HepG2 (cell line): Measurements from ENCODE around the gene ZPR1. TPM values are rescaled to one million over a fixed set of nuclear protein-coding genes. Genes with fewer than 3 reads are reported as not detected.
A peak's percentile ranks its signal among the peaks of the same experiment; 100 is the strongest.

Source experiments
- ATAC-seq: fragments of 200-7000 bp; cut with Tn5 transposase; 3 replicates; pipeline ENCODE4 v1.9.1; 2020; ENCODE audit warnings: mild to moderate bottlenecking, moderate library complexity
- BruUV-seq: library from RNA; stranded (reverse); fragments of 400-500 nt; replicated peaks from 2 replicates; lab custom pipeline; 2021; lab: Mats Ljungman, UMichigan
- CTCF ChIA-PET: fragments of 300-600 bp; formaldehyde crosslinking; extraction: SDS; loops from one replicate; lab custom pipeline; 2021; ENCODE audit warnings: low total read pairs, inconsistent platforms, low intra/inter-chr PET ratio; lab: Yijun Ruan, JAX
- POLR2A ChIA-PET: fragments of 350-600 bp; sonication (Branson Sonifier 250); formaldehyde crosslinking; loops from one replicate; lab custom pipeline; 2020; ENCODE audit warnings: antibody characterized with exemption, inconsistent platforms; lab: Yijun Ruan, JAX
- DNase-seq: peaks from one replicate; pipeline ENCODE4 v3.0.0-alpha.2; 2015; ENCODE audit warnings: low spot score
- FAIRE-seq: peaks from 3 replicates; lab custom pipeline; 2011; peaks lifted over from hg19 to GRCh38; lab: Jason Lieb, UNC
- H2AFZ ChIP-seq: one replicate; pipeline ENCODE4 v1.6.1; 2011; ENCODE audit warnings: low read length, inconsistent platforms
- H3K27ac ChIP-seq: fragments of 300-600 bp; 3 replicates; pipeline ENCODE4 v1.8.0; 2011; ENCODE audit warnings: mixed run types, mild to moderate bottlenecking, mixed read lengths, low read length, inconsistent platforms; ENCODE audit not compliant: insufficient read depth; ENCODE audit errors: extremely low read length
- H3K27me3 ChIP-seq, 2 experiments: fragments of 200-600 bp in 1 of 2; 2 replicates in 1 of 2; 3 replicates in 1 of 2; pipeline versions ENCODE4 v1.6.0 to v1.8.0; 2011; ENCODE audit warnings: low read length in 2 of 2, mild to moderate bottlenecking in 2 of 2, moderate library complexity in 2 of 2, inconsistent platforms in 1 of 2; ENCODE audit not compliant: insufficient read depth in 2 of 2, control insufficient read depth in 1 of 2
- H3K36me3 ChIP-seq, 2 experiments: fragments of 200-600 bp in 1 of 2; replicated peaks in 1 of 2; 2 replicates in 1 of 2; 3 replicates in 1 of 2; pipeline versions ENCODE4 v1.5.1 to v1.8.0; 2011; ENCODE audit warnings: low read length in 2 of 2, inconsistent platforms in 1 of 2; ENCODE audit not compliant: insufficient read depth in 2 of 2, control insufficient read depth in 1 of 2
- H3K4me1 ChIP-seq: 2 replicates; pipeline ENCODE4 v1.5.1; 2012; ENCODE audit warnings: low read length, inconsistent platforms; ENCODE audit not compliant: insufficient read depth
- H3K4me2 ChIP-seq: 2 replicates; pipeline ENCODE4 v1.6.0; 2011; ENCODE audit warnings: low read depth, low read length, inconsistent platforms
- H3K4me3 ChIP-seq, 3 experiments: fragments of 200-600 bp in 1 of 3; sonication (generic), shearing (Covaris generic) in 1 of 3; replicated peaks in 1 of 3; 2 replicates each; pipeline ENCODE4 v1.5.1; 2011 to 2016; ENCODE audit warnings: low read length in 3 of 3, inconsistent platforms in 2 of 3, low read depth in 2 of 3, mild to moderate bottlenecking in 2 of 3, control low read depth in 1 of 3, mixed read lengths in 1 of 3; ENCODE audit not compliant: insufficient read depth in 1 of 3
- H3K79me2 ChIP-seq: one replicate; pipeline ENCODE4 v1.6.1; 2011; ENCODE audit warnings: low read length, inconsistent platforms; ENCODE audit not compliant: insufficient read depth
- H3K9ac ChIP-seq: 2 replicates; pipeline ENCODE4 v1.6.0; 2011; ENCODE audit warnings: mild to moderate bottlenecking, low read depth, low read length, inconsistent platforms; ENCODE audit not compliant: insufficient read depth
- H3K9me3 ChIP-seq: 2 replicates; pipeline ENCODE4 v1.5.1; 2012; ENCODE audit warnings: mild to moderate bottlenecking, low read length
- H4K20me1 ChIP-seq: 2 replicates; pipeline ENCODE4 v1.6.0; 2011; ENCODE audit warnings: inconsistent platforms, mild to moderate bottlenecking, low read length, moderate library complexity; ENCODE audit not compliant: insufficient read depth
- ATF7 ChIP-seq, 2 experiments: fragments of 450-650 bp in 1 of 2; sonication (generic) in 1 of 2; formaldehyde crosslinking in 1 of 2; IDR thresholded peaks; 2 replicates each; pipeline versions ENCODE4 v1.4.0 to v1.6.1; 2016 to 2020; ENCODE audit warnings: antibody characterized with exemption in 1 of 2, mild to moderate bottlenecking in 1 of 2, missing genetic modification reagents in 1 of 2
- HNRNPH1 ChIP-seq: fragments of 200-400 bp; formaldehyde crosslinking; optimal IDR thresholded peaks from 2 replicates; pipeline ENCODE3; 2017; ENCODE audit warnings: mild to moderate bottlenecking, low read depth, low read length
- IRF9 ChIP-seq: sonication (generic); formaldehyde crosslinking; IDR thresholded peaks from 2 replicates; pipeline ENCODE4 v1.8.0; 2022; ENCODE audit warnings: missing genetic modification reagents, mild to moderate bottlenecking, borderline replicate concordance
- MAFK ChIP-seq, 2 experiments: IDR thresholded peaks in 1 of 2; conservative IDR thresholded peaks in 1 of 2; 2 replicates each; pipeline ENCODE4 v1.6.1; 2011; ENCODE audit warnings: improper control_type of control experiment in 2 of 2, low read length in 2 of 2
- MED8 ChIP-seq: sonication (generic); formaldehyde crosslinking; IDR thresholded peaks from 2 replicates; pipeline ENCODE4 v1.8.1; 2023; ENCODE audit warnings: mild to moderate bottlenecking, missing genetic modification reagents; ENCODE audit not compliant: insufficient replicate concordance
- MZF1 ChIP-seq: sonication (generic); formaldehyde crosslinking; IDR thresholded peaks from 2 replicates; pipeline ENCODE4 v1.8.1; 2023; ENCODE audit warnings: mild to moderate bottlenecking, missing genetic modification reagents, borderline replicate concordance
- NKX3-1 ChIP-seq: sonication (generic); formaldehyde crosslinking; IDR thresholded peaks from 2 replicates; pipeline ENCODE4 v1.5.0; 2020; ENCODE audit warnings: missing genetic modification reagents
- POLR2A ChIP-seq, 2 experiments: IDR thresholded peaks; 2 replicates each; pipeline ENCODE4 v1.6.1; 2011; ENCODE audit warnings: low read depth in 2 of 2, low read length in 2 of 2, mild to moderate bottlenecking in 1 of 2, moderate library complexity in 1 of 2; ENCODE audit not compliant: insufficient read depth in 1 of 2
- SNAI1 ChIP-seq: sonication (generic); formaldehyde crosslinking; IDR thresholded peaks from 2 replicates; pipeline ENCODE4 v1.5.0; 2020; ENCODE audit warnings: mild to moderate bottlenecking, missing genetic modification reagents, borderline replicate concordance
- SP5 ChIP-seq: IDR thresholded peaks from 2 replicates; pipeline ENCODE4 v1.6.1; 2016; ENCODE audit warnings: low read depth, borderline replicate concordance
- TARDBP ChIP-seq: sonication (generic); formaldehyde crosslinking; IDR thresholded peaks from 2 replicates; pipeline ENCODE4 v1.8.0; 2022; ENCODE audit warnings: mild to moderate bottlenecking, missing genetic modification reagents
- ZFP62 ChIP-seq: sonication (generic); formaldehyde crosslinking; IDR thresholded peaks from 2 replicates; pipeline ENCODE4 v1.4.0; 2020; ENCODE audit warnings: missing genetic modification reagents
- ZNF362 ChIP-seq: sonication (generic); formaldehyde crosslinking; IDR thresholded peaks from 2 replicates; pipeline ENCODE4 v1.4.0; 2020; ENCODE audit warnings: missing genetic modification reagents, mild to moderate bottlenecking, borderline replicate concordance
- ZNF468 ChIP-seq: sonication (generic); formaldehyde crosslinking; IDR thresholded peaks from 2 replicates; pipeline ENCODE4 v1.8.0; 2022; ENCODE audit warnings: mild to moderate bottlenecking, moderate library complexity, missing genetic modification reagents
- ZNF775 ChIP-seq: sonication (generic); formaldehyde crosslinking; IDR thresholded peaks from 2 replicates; pipeline ENCODE4 v1.4.0; 2020; ENCODE audit warnings: missing genetic modification reagents, mild to moderate bottlenecking, moderate library complexity, borderline replicate concordance
- WGBS: methylation state at CpG from one replicate; pipeline ENCODE4 v1.1.6; 2017; ENCODE audit warnings: low lambda C conversion rate; 5-methylcytosine and 5-hydroxymethylcytosine counted together
- in situ Hi-C: cut with HindIII; loops from 2 replicates; pipeline ENCODE4 v1.10.0; 2017; ENCODE audit warnings: low pct_unique_long_range_greater_than_20kb; ENCODE audit not compliant: extremely low pct_ligation_motif_present
- intact Hi-C: fragments of 100-400 bp; cut with micrococcal nuclease; formaldehyde crosslinking; loops from one replicate; pipeline ENCODE4 v1.10.0; 2022; ENCODE audit not compliant: unreplicated experiment
- polyA plus RNA-seq, 8 experiments: library from polyadenylated mRNA; depleted of rRNA in 3 of 8; stranded (reverse) in 7 of 8; unstranded in 1 of 8; fragments of >200 nt; fragmentation: Illumina TruSeq in 4 of 8; extraction: Trizol in 4 of 8; gene quantifications; 2 replicates each; pipeline versions ENCODE4 v1.2.1 to v1.2.3, GENCODE V29; 2011 to 2016; ENCODE audit warnings: low read depth in 4 of 8, missing spikeins in 1 of 8, mixed read lengths in 1 of 8; ENCODE audit not compliant: insufficient read depth in 1 of 8
- total RNA-seq, 5 experiments: library from RNA; depleted of rRNA; stranded (reverse); fragments of >200 nt; fragmentation: Illumina TruSeq; extraction: Trizol; gene quantifications; 2 replicates each; pipeline ENCODE4 v1.2.3, GENCODE V29; 2016; ENCODE audit warnings: low read depth in 1 of 5

The ZPR1 gene
- total and polyA plus RNA-seq, 2 of the 13 experiments (the other 11 are each of a cell fraction or from before 2014, with no cell fraction given): 40.0 to 79.3 TPM

DNA sequence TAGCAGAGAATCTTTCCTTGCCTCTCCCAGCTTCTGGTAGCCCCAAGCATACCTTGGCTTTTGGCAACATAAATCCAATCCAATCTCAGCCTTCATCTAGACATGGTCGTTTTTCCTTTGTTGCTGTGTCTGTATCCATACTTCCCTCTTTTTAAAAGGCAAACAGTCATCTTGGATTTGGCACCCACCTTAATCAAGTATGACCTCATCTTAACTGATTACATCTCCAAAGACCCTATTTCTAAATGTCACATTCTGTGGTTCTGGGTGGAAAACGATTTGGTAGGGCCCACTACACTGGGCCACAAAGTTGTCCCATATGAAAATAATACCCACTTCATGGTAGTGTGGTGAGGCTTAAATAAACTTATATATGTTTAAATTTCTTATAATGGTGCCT, 15.9 kb downstream of the ZPR1 start:
- peak; percentile 8 for FAIRE-seq
- in situ Hi-C loops (no loop called here), intact Hi-C loops (no loop called here)
- Histone ChIP-seq H3K27me3 (no peaks in the 10 kb centered on the region), H3K9me3 (no peaks in the 10 kb centered on the region), H3K36me3 (peaks cover 6 to 14% of the 10 kb centered on the region in 2 experiments), H3K27ac (peak overlapping the region; percentile 75), H3K4me1 (peaks cover 39% of the 10 kb centered on the region), H2AFZ (no peak overlapping the region), H3K4me2 (peak overlapping the region; percentile 76), H4K20me1 (no peaks in the 10 kb centered on the region; the same call in 1 of the 2 replicates), H3K4me3 (peak overlapping the region; percentile 89 to 98 (median 92)), H3K9ac (peak overlapping the region; percentile 84), H3K79me2 (peaks cover 29% of the 10 kb centered on the region)
- TF ChIP-seq ZFP62 (CRISPR knock-in tag) (no peak), POLR2A (IDR thresholded peaks at IDR 0.05; ENCODE audit: insufficient read depth in 1 of 2, low read depth in 2 of 2, low read length in 2 of 2) (no peak), ATF7 (IDR thresholded peaks at IDR 0.05) (peak; percentile 77), ATF7 (CRISPR knock-in tag; IDR thresholded peaks at IDR 0.05) (no peak), ZNF468 (CRISPR knock-in tag) (no peak), HNRNPH1 (no peak)
- CTCF ChIA-PET: no interaction called here
- no peak for ATAC-seq
- POLR2A ChIA-PET: interaction anchor here (1.2 to 8.4 kb wide), 5 partner anchors 17 to 65 kb away, joined by 3 to 78 read pairs (median 24); partner anchors contain the start of genes APOA1, APOA5, APOC3 and ZPR1
- no TSS peak for BruUV-seq
- no peak for DNase-seq
- WGBS: 0% methylated on average over 2 of the region's 2 CpGs

DNA sequence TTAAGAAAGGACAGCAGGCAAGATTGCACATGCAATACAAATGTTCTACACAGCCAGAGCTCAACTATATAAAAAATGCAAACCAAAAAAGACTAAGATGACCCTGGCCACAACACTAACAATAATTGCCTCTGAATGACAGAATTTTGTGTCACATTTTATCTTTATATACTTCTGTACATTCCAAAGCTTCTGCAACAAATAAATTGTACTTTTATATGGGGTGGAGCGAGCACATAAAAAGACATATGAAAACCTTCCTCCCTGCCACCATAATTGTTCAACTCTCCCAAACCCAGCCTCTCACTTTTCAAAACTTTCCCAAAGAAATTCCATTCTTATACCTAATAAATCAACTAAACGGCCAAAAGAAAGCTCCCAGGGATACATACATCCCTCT, 25.7 kb downstream of the ZPR1 start:
- H3K9ac ChIP-seq: no peak overlapping the region
- H3K4me3 ChIP-seq: no peak overlapping the region
- peaks cover 25 to 82% of the 10 kb centered on the region in 2 experiments for H3K36me3 ChIP-seq
- ATAC-seq (no peak), DNase-seq (no peak), FAIRE-seq (no peak)
- ChIA-PET POLR2A (no interaction called here), CTCF (no interaction called here)
- intact Hi-C loops: no loop called here
- TF ChIP-seq SNAI1 (CRISPR knock-in tag): no peak
- TF ChIP-seq IRF9 (CRISPR knock-in tag): no peak
- TF ChIP-seq SP5 (CRISPR knock-in tag): no peak
- TF ChIP-seq ZNF775 (CRISPR knock-in tag): no peak
- TF ChIP-seq TARDBP (CRISPR knock-in tag): no peak
- no peak for TF ChIP-seq NKX3-1 (CRISPR knock-in tag)
- no peak for TF ChIP-seq MED8
- no peak for TF ChIP-seq MAFK (conservative IDR thresholded peaks at IDR 0.05 in 1 of 2, IDR thresholded peaks at IDR 0.05 in 1 of 2; ENCODE audit: low read length in 2 of 2)
- TF ChIP-seq MZF1 (CRISPR knock-in tag): no peak
- TF ChIP-seq ZNF362 (CRISPR knock-in tag): no peak
- H3K79me2 ChIP-seq: no peaks in the 10 kb centered on the region
- no peak overlapping the region for H2AFZ ChIP-seq
- H3K4me1 ChIP-seq: no peaks in the 10 kb centered on the region
- no peak overlapping the region for H3K4me2 ChIP-seq
- WGBS: 90% methylated on average over 2 of the region's 2 CpGs
- no peaks in the 10 kb centered on the region for H3K27me3 ChIP-seq
- in situ Hi-C loops: no loop called here
- H3K9me3 ChIP-seq: no peaks in the 10 kb centered on the region
- H4K20me1 ChIP-seq: no peaks in the 10 kb centered on the region
- BruUV-seq: no TSS peak
- no peak overlapping the region for H3K27ac ChIP-seq
